GM12878 (cell line): ENCODE data around the gene UTS2. TPM values are rescaled to one million over a fixed set of nuclear protein-coding genes. Genes with fewer than 3 reads are reported as not detected.

Experiments
- ATAC-seq: fragments of 200-7000 bp; cut with Tn5 transposase; 3 replicates; pipeline ENCODE4 v1.9.1; 2020; ENCODE audit warnings: mild to moderate bottlenecking, moderate library complexity
- BruUV-seq: library from RNA; stranded (reverse); fragments of 400-500 nt; replicated peaks from 2 replicates; lab custom pipeline; 2021; lab: Mats Ljungman, UMichigan
- CTCF ChIA-PET: fragments of 300-600 bp; sonication (Branson Sonifier 250); formaldehyde crosslinking; extraction: SDS; loops from one replicate; lab custom pipeline; 2021; ENCODE audit warnings: inconsistent platforms; lab: Yijun Ruan, JAX
- POLR2A ChIA-PET: fragments of 350-600 bp; formaldehyde crosslinking; extraction: SDS; loops from one replicate; lab custom pipeline; 2021; ENCODE audit warnings: inconsistent platforms; lab: Charles Lee
- RAD21 ChIA-PET: fragments of 300-600 bp; sonication (Branson Sonifier 250); formaldehyde crosslinking; loops from one replicate; lab custom pipeline; 2023; ENCODE audit warnings: antibody characterized with exemption; ENCODE audit not compliant: unreplicated experiment; lab: Charles Lee
- SMC1A ChIA-PET: fragments of 300-600 bp; sonication (Branson Sonifier 250); formaldehyde crosslinking; loops from one replicate; lab custom pipeline; 2023; ENCODE audit not compliant: unreplicated experiment, uncharacterized antibody; lab: Charles Lee
- DNase-seq: peaks from one replicate; pipeline ENCODE4 v3.0.0-alpha.2; 2011; ENCODE audit warnings: low read depth, low spot score
- FAIRE-seq: peaks from 3 replicates; lab custom pipeline; 2011; peaks lifted over from hg19 to GRCh38; lab: Jason Lieb, UNC
- H2AFZ ChIP-seq: 2 replicates; pipeline ENCODE4 v1.6.0; 2011; ENCODE audit warnings: low read depth, low read length, control low read depth; ENCODE audit not compliant: control insufficient read depth
- H3K27ac ChIP-seq: 2 replicates; pipeline ENCODE4 v1.5.1; 2011; ENCODE audit warnings: control low read depth; ENCODE audit not compliant: control insufficient read depth, insufficient read depth
- H3K27me3 ChIP-seq, 2 experiments: replicated peaks in 1 of 2; 2 replicates each; pipeline versions ENCODE4 v1.6.0 to v1.6.1; 2011; ENCODE audit warnings: low read length in 1 of 2; ENCODE audit not compliant: control insufficient read depth in 2 of 2, insufficient read depth in 2 of 2
- H3K36me3 ChIP-seq, 2 experiments: 2 replicates each; pipeline ENCODE4 v1.5.1; 2011; ENCODE audit warnings: low read length in 1 of 2; ENCODE audit not compliant: control insufficient read depth in 2 of 2, insufficient read depth in 2 of 2
- H3K4me1 ChIP-seq: 2 replicates; pipeline ENCODE4 v1.6.1; 2011; ENCODE audit warnings: mild to moderate bottlenecking, low read length, moderate library complexity, mixed read lengths; ENCODE audit not compliant: control insufficient read depth, insufficient read depth
- H3K4me2 ChIP-seq: 2 replicates; pipeline ENCODE4 v1.6.0; 2011; ENCODE audit warnings: control low read depth; ENCODE audit not compliant: control insufficient read depth, insufficient read depth
- H3K4me3 ChIP-seq: fragments of 200-600 bp; sonication (generic); 2 replicates; pipeline ENCODE4 v1.5.1; 2016
- H3K79me2 ChIP-seq: 2 replicates; pipeline ENCODE4 v1.6.0; 2011; ENCODE audit warnings: low read length; ENCODE audit not compliant: control insufficient read depth, insufficient read depth
- H3K9ac ChIP-seq: 2 replicates; pipeline ENCODE4 v1.8.0; 2011; ENCODE audit warnings: low read length, control low read depth, mixed read lengths; ENCODE audit not compliant: control insufficient read depth, insufficient read depth
- H3K9me3 ChIP-seq: replicated peaks from 3 replicates; pipeline ENCODE4 v1.5.1; 2011; ENCODE audit warnings: mild to moderate bottlenecking, low read length; ENCODE audit not compliant: control insufficient read depth, insufficient read depth
- H4K20me1 ChIP-seq: 2 replicates; pipeline ENCODE4 v1.6.0; 2011; ENCODE audit not compliant: control insufficient read depth, insufficient read depth
- BRCA1 ChIP-seq: IDR thresholded peaks from 2 replicates; pipeline ENCODE4 v1.6.1; 2011; ENCODE audit warnings: low read depth, low read length, improper control_type of control experiment
- ETV6 ChIP-seq, 2 experiments: fragments of 450-650 bp in 1 of 2; IDR thresholded peaks in 1 of 2; conservative IDR thresholded peaks in 1 of 2; 2 replicates each; pipeline ENCODE4 v1.6.1; 2014; ENCODE audit warnings: antibody characterized with exemption in 1 of 2, borderline replicate concordance in 1 of 2, low read depth in 1 of 2, mild to moderate bottlenecking in 1 of 2, moderate library complexity in 1 of 2
- IKZF2 ChIP-seq, 2 experiments: fragments of 450-650 bp; IDR thresholded peaks; 2 replicates each; pipeline ENCODE4 v1.6.1; 2017; ENCODE audit warnings: mild to moderate bottlenecking in 2 of 2, moderate library complexity in 2 of 2
- LARP7 ChIP-seq: fragments of 450-650 bp; IDR thresholded peaks from 2 replicates; pipeline ENCODE4 v1.6.1; 2017; ENCODE audit warnings: mild to moderate bottlenecking
- NR2C1 ChIP-seq: fragments of 450-650 bp; IDR thresholded peaks from 2 replicates; pipeline ENCODE4 v1.6.1; 2017; ENCODE audit warnings: antibody characterized with exemption, mild to moderate bottlenecking, moderate library complexity
- RB1 ChIP-seq: fragments of 450-650 bp; formaldehyde crosslinking; IDR thresholded peaks from 2 replicates; pipeline ENCODE4 v1.6.1; 2017; ENCODE audit warnings: mild to moderate bottlenecking, borderline replicate concordance
- SIX5 ChIP-seq: IDR thresholded peaks from 2 replicates; pipeline ENCODE4 v1.6.1; 2011; ENCODE audit warnings: mild to moderate bottlenecking, low read depth, low read length, moderate library complexity; ENCODE audit not compliant: severe bottlenecking
- ZNF24 ChIP-seq: fragments of 450-650 bp; IDR thresholded peaks from 2 replicates; pipeline ENCODE4 v1.6.1; 2017; ENCODE audit warnings: antibody characterized with exemption, mild to moderate bottlenecking
- WGBS: methylation state at CpG from one replicate; pipeline ENCODE4 v1.1.6; 2016; ENCODE audit warnings: low lambda C conversion rate; ENCODE audit not compliant: insufficient replicate concordance, insufficient coverage; ENCODE audit errors: missing lambda C conversion rate; 5-methylcytosine and 5-hydroxymethylcytosine counted together
- in situ Hi-C: fragments of 300-500 bp; cut with MboI; formaldehyde crosslinking; loops from 9 replicates; pipeline ENCODE4 v1.14.3; 2018; ENCODE audit warnings: mixed read lengths
- intact Hi-C: fragments of 100-400 bp; cut with micrococcal nuclease; formaldehyde crosslinking; loops from one replicate; pipeline ENCODE4 v1.14.2; 2022; ENCODE audit not compliant: unreplicated experiment
- polyA plus RNA-seq, 11 experiments: library from polyadenylated mRNA; depleted of rRNA in 4 of 11; unstranded in 6 of 11; stranded (reverse) in 5 of 11; fragments of >200 nt; fragmentation: Nextera tagmentation in 4 of 11; fragmentation: Illumina TruSeq in 1 of 11; extraction: Ambion mirVana in 4 of 11; extraction: Trizol in 1 of 11; gene quantifications; 1 replicate in 1 of 11; 2 replicates in 10 of 11; pipeline versions ENCODE4 v1.2.1 to v1.2.3, GENCODE V29; 2011 to 2016; ENCODE audit warnings: inconsistent platforms in 2 of 11, missing spikeins in 2 of 11, low read depth in 1 of 11
- total RNA-seq, 4 experiments: library from RNA; depleted of rRNA in 3 of 4; stranded (reverse); fragments of >200 nt in 3 of 4; fragmentation: Illumina TruSeq in 1 of 4; extraction: Trizol in 1 of 4; gene quantifications; 2 replicates each; pipeline versions ENCODE4 v1.2.1 to v1.2.3, GENCODE V29; 2013 to 2021
- TF ChIP-seq, protein P1 (sequence below): fragments of 450-650 bp; IDR thresholded peaks from 2 replicates; pipeline ENCODE4 v1.6.1; 2018; ENCODE audit warnings: borderline replicate concordance, mild to moderate bottlenecking; ENCODE audit not compliant: partially characterized antibody
- TF ChIP-seq, protein P2 (sequence below): fragments of 450-650 bp; formaldehyde crosslinking; IDR thresholded peaks from 2 replicates; pipeline ENCODE4 v1.4.0; 2020; ENCODE audit warnings: mild to moderate bottlenecking, moderate library complexity

The UTS2 gene
- total and polyA plus RNA-seq, 10 of the 15 experiments (the other 5 are each of a cell fraction or from before 2014, with no cell fraction given) = not detected

DNA sequence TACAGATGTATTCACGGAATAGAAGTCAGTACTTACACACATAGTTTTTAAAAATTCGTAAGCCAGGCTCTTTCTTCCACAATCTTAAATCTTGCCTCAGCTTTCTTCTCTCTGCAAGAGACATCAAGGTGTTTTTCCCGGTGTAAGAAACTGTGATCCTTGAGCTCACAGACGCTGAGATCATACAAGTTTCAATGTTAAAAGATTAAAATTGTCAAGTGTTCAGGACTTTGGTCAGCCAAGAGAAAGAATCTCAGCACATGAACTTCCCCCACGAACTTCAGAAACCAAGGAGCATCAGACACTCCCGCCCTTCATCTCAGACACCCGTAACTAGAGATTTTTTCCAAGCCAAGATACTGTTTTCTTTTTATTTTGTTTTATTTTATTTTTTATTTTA lies 6.2 kb downstream of the UTS2 start:
- ChIA-PET RAD21 (no interaction called here), POLR2A (no interaction called here), CTCF (no interaction called here), SMC1A (no interaction called here)
- no peak overlapping the region for H2AFZ ChIP-seq
- in situ Hi-C loops (no loop called here), intact Hi-C loops (no loop called here)
- no peak overlapping the region for H3K27ac ChIP-seq
- no peak for ATAC-seq
- BruUV-seq = no TSS peak
- TF ChIP-seq ETV6 (conservative IDR thresholded peaks at IDR 0.05 in 1 of 2, IDR thresholded peaks at IDR 0.05 in 1 of 2; ENCODE audit: borderline replicate concordance in 1 of 2, low read depth in 1 of 2) (no peak), ZNF24 (no peak), RB1 (no peak), IKZF2 (IDR thresholded peaks at IDR 0.05) (no peak), NR2C1 (no peak), LARP7 (no peak), BRCA1 (no peak), SIX5 (no peak)
- TF ChIP-seq, protein P1, sequence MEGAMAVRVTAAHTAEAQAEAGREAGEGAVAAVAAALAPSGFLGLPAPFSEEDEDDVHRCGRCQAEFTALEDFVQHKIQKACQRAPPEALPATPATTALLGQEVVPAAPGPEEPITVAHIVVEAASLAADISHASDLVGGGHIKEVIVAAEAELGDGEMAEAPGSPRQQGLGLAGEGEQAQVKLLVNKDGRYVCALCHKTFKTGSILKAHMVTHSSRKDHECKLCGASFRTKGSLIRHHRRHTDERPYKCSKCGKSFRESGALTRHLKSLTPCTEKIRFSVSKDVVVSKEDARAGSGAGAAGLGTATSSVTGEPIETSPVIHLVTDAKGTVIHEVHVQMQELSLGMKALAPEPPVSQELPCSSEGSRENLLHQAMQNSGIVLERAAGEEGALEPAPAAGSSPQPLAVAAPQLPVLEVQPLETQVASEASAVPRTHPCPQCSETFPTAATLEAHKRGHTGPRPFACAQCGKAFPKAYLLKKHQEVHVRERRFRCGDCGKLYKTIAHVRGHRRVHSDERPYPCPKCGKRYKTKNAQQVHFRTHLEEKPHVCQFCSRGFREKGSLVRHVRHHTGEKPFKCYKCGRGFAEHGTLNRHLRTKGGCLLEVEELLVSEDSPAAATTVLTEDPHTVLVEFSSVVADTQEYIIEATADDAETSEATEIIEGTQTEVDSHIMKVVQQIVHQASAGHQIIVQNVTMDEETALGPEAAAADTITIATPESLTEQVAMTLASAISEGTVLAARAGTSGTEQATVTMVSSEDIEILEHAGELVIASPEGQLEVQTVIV = no peak
- TF ChIP-seq, protein P2, sequence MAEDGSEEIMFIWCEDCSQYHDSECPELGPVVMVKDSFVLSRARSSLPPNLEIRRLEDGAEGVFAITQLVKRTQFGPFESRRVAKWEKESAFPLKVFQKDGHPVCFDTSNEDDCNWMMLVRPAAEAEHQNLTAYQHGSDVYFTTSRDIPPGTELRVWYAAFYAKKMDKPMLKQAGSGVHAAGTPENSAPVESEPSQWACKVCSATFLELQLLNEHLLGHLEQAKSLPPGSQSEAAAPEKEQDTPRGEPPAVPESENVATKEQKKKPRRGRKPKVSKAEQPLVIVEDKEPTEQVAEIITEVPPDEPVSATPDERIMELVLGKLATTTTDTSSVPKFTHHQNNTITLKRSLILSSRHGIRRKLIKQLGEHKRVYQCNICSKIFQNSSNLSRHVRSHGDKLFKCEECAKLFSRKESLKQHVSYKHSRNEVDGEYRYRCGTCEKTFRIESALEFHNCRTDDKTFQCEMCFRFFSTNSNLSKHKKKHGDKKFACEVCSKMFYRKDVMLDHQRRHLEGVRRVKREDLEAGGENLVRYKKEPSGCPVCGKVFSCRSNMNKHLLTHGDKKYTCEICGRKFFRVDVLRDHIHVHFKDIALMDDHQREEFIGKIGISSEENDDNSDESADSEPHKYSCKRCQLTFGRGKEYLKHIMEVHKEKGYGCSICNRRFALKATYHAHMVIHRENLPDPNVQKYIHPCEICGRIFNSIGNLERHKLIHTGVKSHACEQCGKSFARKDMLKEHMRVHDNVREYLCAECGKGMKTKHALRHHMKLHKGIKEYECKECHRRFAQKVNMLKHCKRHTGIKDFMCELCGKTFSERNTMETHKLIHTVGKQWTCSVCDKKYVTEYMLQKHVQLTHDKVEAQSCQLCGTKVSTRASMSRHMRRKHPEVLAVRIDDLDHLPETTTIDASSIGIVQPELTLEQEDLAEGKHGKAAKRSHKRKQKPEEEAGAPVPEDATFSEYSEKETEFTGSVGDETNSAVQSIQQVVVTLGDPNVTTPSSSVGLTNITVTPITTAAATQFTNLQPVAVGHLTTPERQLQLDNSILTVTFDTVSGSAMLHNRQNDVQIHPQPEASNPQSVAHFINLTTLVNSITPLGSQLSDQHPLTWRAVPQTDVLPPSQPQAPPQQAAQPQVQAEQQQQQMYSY (CRISPR knock-in tag) = no peak
- no peak overlapping the region for H3K4me2 ChIP-seq
- H3K9ac ChIP-seq = no peak overlapping the region
- no peaks in the 10 kb centered on the region for H3K4me1 ChIP-seq
- no peaks in the 10 kb centered on the region for H3K9me3 ChIP-seq
- DNase-seq = no peak
- H3K36me3 ChIP-seq = no peaks in the 10 kb centered on the region
- peaks cover 1 to 3% of the 10 kb centered on the region in 2 experiments; a peak in 3 of 4 replicates for H3K27me3 ChIP-seq
- no peak overlapping the region for H3K4me3 ChIP-seq
- no peaks in the 10 kb centered on the region for H3K79me2 ChIP-seq
- H4K20me1 ChIP-seq = no peaks in the 10 kb centered on the region
- no peak for FAIRE-seq
- WGBS = 44% methylated on average over 7 of the region's 7 CpGs
